Omental fat pad (tissue), 4 donors: ENCODE results near the gene CDKN1C. TPM values are rescaled to one million over a fixed set of nuclear protein-coding genes. Genes with fewer than 3 reads are reported as not detected.

Experiments used
- ATAC-seq: fragments of 150-250 bp; one replicate; pipeline ENCODE4 v1.9.1; 2016; ENCODE audit warnings: mild to moderate bottlenecking, moderate library complexity; ENCODE audit not compliant: low FRiP score
- DNase-seq: peaks from one replicate; pipeline ENCODE4 v3.0.0-alpha.2; 2019; ENCODE audit warnings: low spot score
- CTCF ChIP-seq, 3 donors: fragments of 450-650 bp; IDR thresholded peaks; one replicate each; pipeline ENCODE4 v1.5.1; 2016 to 2017; ENCODE audit warnings: antibody characterized with exemption in 3 of 3, mild to moderate bottlenecking in 3 of 3, moderate library complexity in 2 of 3
- total RNA-seq, 4 donors: library from RNA; depleted of rRNA; stranded (reverse); fragments of >200 nt; gene quantifications; one replicate each; pipeline ENCODE4 v1.1.0, GENCODE V29; 2016

Gene CDKN1C
- total RNA-seq, 4 donors from 2014 or later, result 111 to 314 (median 138) TPM

- ATAC-seq (no peak), DNase-seq (no peak)
- no peak for TF ChIP-seq CTCF (IDR thresholded peaks at IDR 0.05)
Measured at GRCh38 chr11:2853401-2853800, 32.2 kb downstream of the CDKN1C start.

- DNase-seq (no peak), ATAC-seq (no peak)
- TF ChIP-seq CTCF (IDR thresholded peaks at IDR 0.05), result no peak
Measured at GRCh38 chr11:2849994-2850770, 35.4 kb downstream of the CDKN1C start.

- no peak for ATAC-seq
- no peak for TF ChIP-seq CTCF (IDR thresholded peaks at IDR 0.05)
- DNase-seq, result no peak
Measured at GRCh38 chr11:2848497-2848896, 37.1 kb downstream of the CDKN1C start.

GRCh38 chr11:2847561-2847960 lies 38.0 kb downstream of the CDKN1C start:
- TF ChIP-seq CTCF (IDR thresholded peaks at IDR 0.05), result no peak
- no peak for DNase-seq
- no peak for ATAC-seq

GRCh38 chr11:2846470-2846869 lies 39.1 kb downstream of the CDKN1C start:
- TF ChIP-seq CTCF (IDR thresholded peaks at IDR 0.05), result no peak
- ATAC-seq (no peak), DNase-seq (no peak)

- ATAC-seq (no peak), DNase-seq (no peak)
- no peak for TF ChIP-seq CTCF (IDR thresholded peaks at IDR 0.05)
Measured at GRCh38 chr11:2846056-2846455, 39.5 kb downstream of the CDKN1C start.

GRCh38 chr11:2844996-2845395 lies 40.6 kb downstream of the CDKN1C start:
- TF ChIP-seq CTCF (IDR thresholded peaks at IDR 0.05), result no peak
- ATAC-seq, result no peak
- DNase-seq, result no peak
